Measurements from ENCODE around the gene ZCCHC24. TPM values are rescaled to one million over a fixed set of nuclear protein-coding genes. Genes with fewer than 3 reads are reported as not detected.

The ZCCHC24 gene
- 16.5 and 26.2 TPM in 2 replicates for total RNA-seq (2012; rRNA removed)

DNA sequence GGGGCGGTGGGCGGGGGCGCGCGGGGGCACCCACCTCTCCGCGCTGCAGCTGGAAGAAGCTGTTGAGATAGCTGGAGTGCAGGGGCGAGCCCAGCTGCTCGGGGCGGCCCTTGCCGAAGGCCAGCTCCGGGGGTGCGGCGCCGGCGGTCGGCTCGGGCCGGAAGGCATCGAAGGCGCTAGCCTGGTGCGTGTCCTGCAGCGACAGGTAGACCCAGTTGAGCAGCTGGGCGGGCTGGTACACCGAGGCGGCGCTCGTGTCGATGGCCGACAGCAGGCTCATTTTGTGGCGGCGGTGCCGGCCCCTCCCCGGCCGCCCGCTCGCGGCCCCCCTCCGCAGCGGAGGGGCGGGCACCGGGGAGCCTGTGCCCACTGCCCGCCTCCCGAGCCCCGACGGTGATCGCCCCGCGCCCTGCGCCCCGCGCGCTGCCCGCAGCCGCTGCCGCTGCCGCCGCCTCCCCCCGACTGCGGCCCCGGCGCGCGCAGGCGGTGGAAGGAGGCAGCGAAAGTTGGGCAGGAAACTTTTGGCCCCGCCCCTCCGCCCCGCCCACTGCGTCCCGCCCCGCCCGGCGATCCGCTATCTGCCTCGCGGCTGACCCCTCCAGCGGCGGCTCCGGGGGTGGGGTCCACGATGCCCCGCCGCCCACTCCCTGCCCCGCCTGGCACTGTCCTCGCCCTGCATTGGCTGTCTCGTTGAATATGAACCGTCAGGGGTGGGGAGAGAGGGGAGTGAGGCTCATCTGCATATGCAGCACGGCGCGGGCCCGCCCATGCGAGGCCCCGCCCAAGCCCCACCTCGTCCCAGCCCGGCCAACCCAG lies at the start of gene ZCCHC24:
ZCCHC24 (minus strand) TSS at position 464 of the 816 bp plus-strand sequence; CDS start at position 280, 184 bp downstream.
- no peaks in the 10 kb centered on the region for H3K27me3 ChIP-seq (ENCODE audit: control insufficient read depth, insufficient read depth, low read length)

DNA sequence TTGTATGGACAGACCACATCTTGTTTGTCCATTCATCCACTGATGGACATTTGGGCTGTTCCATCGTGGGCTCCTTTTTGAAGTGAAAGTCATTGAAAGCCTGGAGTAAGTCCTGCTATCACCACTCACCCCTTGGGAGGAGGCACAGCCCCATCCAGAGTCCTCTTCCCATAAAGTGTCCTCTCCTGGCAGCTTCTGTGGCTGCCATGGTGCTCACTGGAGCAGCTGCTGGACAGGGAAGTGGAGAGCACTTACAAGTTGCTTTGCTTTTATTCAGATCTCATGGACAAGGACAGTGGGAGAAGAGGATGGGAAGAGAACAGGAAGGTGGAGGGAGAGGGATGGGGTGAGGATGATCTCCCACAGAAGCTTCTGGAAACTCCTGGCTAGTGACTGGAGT lies 48.4 kb upstream of the ZCCHC24 start:
- no peak overlapping the region for H3K4me3 ChIP-seq (ENCODE audit: low read length)
- no peak overlapping the region for H3K4me2 ChIP-seq (ENCODE audit: low read length)
- H3K9ac ChIP-seq (ENCODE audit: low read depth, low read length), result no peak overlapping the region
- peaks cover 46% of the 10 kb centered on the region for H3K27me3 ChIP-seq (ENCODE audit: control insufficient read depth, insufficient read depth, low read length)
- H3K9me3 ChIP-seq (replicated peaks; ENCODE audit: low read length), result no peaks in the 10 kb centered on the region
- no peaks in the 10 kb centered on the region for H3K36me3 ChIP-seq (ENCODE audit: insufficient read depth, low read length)
- peaks cover 19% of the 10 kb centered on the region for H3K4me1 ChIP-seq (ENCODE audit: control insufficient read depth, insufficient read depth, low read length)

More for the DNA sequence above, at the start of gene ZCCHC24:
- H3K4me2 ChIP-seq (ENCODE audit: low read length), result peak within 1 kb of the TSS; percentile 82
- H3K9me3 ChIP-seq (replicated peaks; ENCODE audit: low read length), result no peaks in the 10 kb centered on the region
- H3K9ac ChIP-seq (ENCODE audit: low read depth, low read length), result peak within 1 kb of the TSS; percentile 85
- peaks cover 47% of the 10 kb centered on the region for H3K4me1 ChIP-seq (ENCODE audit: control insufficient read depth, insufficient read depth, low read length)
- H3K36me3 ChIP-seq (ENCODE audit: insufficient read depth, low read length), result no peaks in the 10 kb centered on the region
- peak within 1 kb of the TSS; percentile 82 for H3K4me3 ChIP-seq (ENCODE audit: low read length)

DNA sequence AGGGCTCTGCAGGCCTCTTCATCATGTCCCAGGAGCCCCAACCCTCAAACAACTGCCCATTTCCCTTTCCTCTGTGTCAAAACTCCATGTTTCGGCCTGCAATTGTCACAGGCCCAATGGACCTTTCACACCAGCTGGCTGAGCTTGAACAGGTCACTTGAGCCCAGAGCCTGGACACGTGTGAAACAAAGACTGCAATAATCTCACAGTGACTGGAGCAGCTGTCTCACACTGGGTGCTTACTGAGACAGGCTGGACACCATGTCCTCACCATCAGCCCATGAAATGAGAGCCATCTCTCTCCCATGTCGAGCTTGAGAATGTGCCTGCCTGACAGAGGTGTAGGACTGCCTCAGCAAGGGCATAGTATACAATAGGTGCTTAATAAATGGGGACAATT lies 47.4 kb upstream of the ZCCHC24 start:
- Histone ChIP-seq H3K9me3 (replicated peaks; ENCODE audit: low read length) (no peaks in the 10 kb centered on the region), H3K27me3 (ENCODE audit: control insufficient read depth, insufficient read depth, low read length) (peaks cover 40% of the 10 kb centered on the region)

GRCh38 chr10:79492256-79492655 lies 46.8 kb upstream of the ZCCHC24 start:
- no peaks in the 10 kb centered on the region for H3K9me3 ChIP-seq (replicated peaks; ENCODE audit: low read length)
- peaks cover 34% of the 10 kb centered on the region for H3K4me1 ChIP-seq (ENCODE audit: control insufficient read depth, insufficient read depth, low read length)
- H3K9ac ChIP-seq (ENCODE audit: low read depth, low read length), result no peak overlapping the region
- no peak overlapping the region for H3K4me3 ChIP-seq (ENCODE audit: low read length)
- peaks cover 35% of the 10 kb centered on the region for H3K27me3 ChIP-seq (ENCODE audit: control insufficient read depth, insufficient read depth, low read length)
- no peak overlapping the region for H3K4me2 ChIP-seq (ENCODE audit: low read length)
- no peaks in the 10 kb centered on the region for H3K36me3 ChIP-seq (ENCODE audit: insufficient read depth, low read length)

More for the DNA sequence above, 47.4 kb upstream of the ZCCHC24 start:
- Histone ChIP-seq H3K4me3 (ENCODE audit: low read length) (no peak overlapping the region), H3K9ac (ENCODE audit: low read depth, low read length) (no peak overlapping the region), H3K4me2 (ENCODE audit: low read length) (no peak overlapping the region), H3K4me1 (ENCODE audit: control insufficient read depth, insufficient read depth, low read length) (peaks cover 29% of the 10 kb centered on the region), H3K36me3 (ENCODE audit: insufficient read depth, low read length) (no peaks in the 10 kb centered on the region)

- Histone ChIP-seq H3K9me3 (replicated peaks; ENCODE audit: low read length) (no peaks in the 10 kb centered on the region), H3K36me3 (ENCODE audit: insufficient read depth, low read length) (no peaks in the 10 kb centered on the region), H3K9ac (ENCODE audit: low read depth, low read length) (no peak overlapping the region), H3K27me3 (ENCODE audit: control insufficient read depth, insufficient read depth, low read length) (peaks cover 25% of the 10 kb centered on the region), H3K4me2 (ENCODE audit: low read length) (no peak overlapping the region), H3K4me1 (ENCODE audit: control insufficient read depth, insufficient read depth, low read length) (peaks cover 34% of the 10 kb centered on the region), H3K4me3 (ENCODE audit: low read length) (no peak overlapping the region)
Observed at GRCh38 chr10:79491143-79491835, 45.9 kb upstream of the ZCCHC24 start.

DNA sequence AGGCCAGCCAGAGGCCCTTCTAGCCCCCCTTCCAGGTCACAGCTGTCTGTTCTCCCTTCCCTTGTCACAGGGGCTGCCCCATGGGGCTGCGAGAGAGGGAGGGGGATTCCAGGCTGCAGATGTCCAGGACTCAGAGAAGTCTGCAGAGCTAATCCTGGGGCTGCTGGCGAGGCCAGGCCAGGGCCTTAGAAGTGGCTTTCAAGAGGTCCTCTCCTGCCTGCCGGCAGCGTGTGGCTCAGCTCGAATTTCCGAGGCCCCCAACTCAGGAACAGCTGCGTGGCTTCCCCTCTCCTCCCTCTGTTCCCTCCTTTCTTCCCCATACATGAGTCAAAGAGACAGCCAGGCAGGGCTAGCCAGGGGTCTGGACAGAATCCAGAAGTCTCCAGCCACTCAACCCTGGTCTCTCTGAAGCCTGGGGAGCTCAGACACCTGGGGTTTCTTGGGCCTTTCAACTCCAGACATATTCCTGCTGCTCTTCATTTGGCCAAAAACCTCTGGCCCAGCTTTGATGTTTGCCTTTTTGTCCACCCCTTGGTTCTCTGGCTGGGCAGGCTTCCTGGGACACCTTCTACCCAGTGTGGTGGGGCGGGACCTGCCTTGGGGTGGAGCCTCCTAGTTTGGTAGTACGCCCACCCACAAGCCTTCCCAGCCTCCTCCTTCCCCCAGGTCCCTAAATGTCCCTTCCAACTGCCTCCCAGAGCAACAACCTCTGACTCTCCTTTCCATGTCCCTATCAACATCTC lies 45.1 kb upstream of the ZCCHC24 start:
- no peak overlapping the region for H3K4me2 ChIP-seq (ENCODE audit: low read length)
- H3K4me3 ChIP-seq (ENCODE audit: low read length), result no peak overlapping the region
- H3K9me3 ChIP-seq (replicated peaks; ENCODE audit: low read length), result no peaks in the 10 kb centered on the region
- peaks cover 20% of the 10 kb centered on the region for H3K27me3 ChIP-seq (ENCODE audit: control insufficient read depth, insufficient read depth, low read length)
- H3K4me1 ChIP-seq (ENCODE audit: control insufficient read depth, insufficient read depth, low read length), result peaks cover 34% of the 10 kb centered on the region
- no peaks in the 10 kb centered on the region for H3K36me3 ChIP-seq (ENCODE audit: insufficient read depth, low read length)
- H3K9ac ChIP-seq (ENCODE audit: low read depth, low read length), result no peak overlapping the region

DNA sequence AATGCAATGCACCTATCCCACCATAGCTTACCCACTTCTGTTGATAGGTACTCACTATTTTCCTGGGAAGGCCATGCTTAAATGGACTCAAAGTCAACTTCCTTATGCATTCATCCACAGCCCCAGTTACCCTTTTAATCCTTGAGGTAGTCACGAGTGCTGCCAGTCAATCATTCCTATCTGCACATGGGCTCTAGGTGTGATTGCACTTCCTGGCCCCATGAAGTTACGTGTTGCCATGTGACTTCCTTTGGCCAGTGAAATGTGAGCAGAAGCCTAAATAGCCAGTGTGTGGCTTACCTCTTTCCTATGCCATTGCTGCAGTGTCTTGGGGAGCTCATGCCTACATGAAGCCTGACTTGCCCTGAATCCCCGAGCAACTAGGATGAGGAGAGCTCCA lies 43.4 kb upstream of the ZCCHC24 start:
- Histone ChIP-seq H3K4me3 (ENCODE audit: low read length) (no peak overlapping the region), H3K9ac (ENCODE audit: low read depth, low read length) (no peak overlapping the region), H3K9me3 (replicated peaks; ENCODE audit: low read length) (no peaks in the 10 kb centered on the region), H3K36me3 (ENCODE audit: insufficient read depth, low read length) (no peaks in the 10 kb centered on the region), H3K4me2 (ENCODE audit: low read length) (peak overlapping the region; percentile 22), H3K4me1 (ENCODE audit: control insufficient read depth, insufficient read depth, low read length) (peaks cover 34% of the 10 kb centered on the region), H3K27me3 (ENCODE audit: control insufficient read depth, insufficient read depth, low read length) (peaks cover 3% of the 10 kb centered on the region)

DNA sequence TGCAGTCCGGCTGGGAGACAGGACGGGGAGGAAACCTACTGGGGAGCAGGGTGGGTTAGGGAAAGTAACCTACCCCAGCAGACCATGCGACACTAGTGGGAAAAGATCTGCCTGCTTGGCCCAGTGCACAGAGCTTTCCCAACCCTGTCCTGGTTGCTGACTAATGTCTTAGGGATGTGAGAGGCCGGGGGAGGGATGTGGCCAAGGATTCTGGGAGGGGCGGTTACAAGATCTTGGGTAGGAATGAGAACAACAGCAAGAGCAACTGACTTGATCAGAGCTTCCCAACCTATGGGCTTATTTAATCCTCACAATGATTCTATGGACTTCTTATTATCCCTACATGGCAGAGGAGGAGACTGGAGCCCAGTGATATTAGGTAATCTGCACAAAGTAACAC lies 42.9 kb upstream of the ZCCHC24 start:
- Histone ChIP-seq H3K9ac (ENCODE audit: low read depth, low read length) (no peak overlapping the region), H3K4me1 (ENCODE audit: control insufficient read depth, insufficient read depth, low read length) (peaks cover 34% of the 10 kb centered on the region), H3K27me3 (ENCODE audit: control insufficient read depth, insufficient read depth, low read length) (no peaks in the 10 kb centered on the region), H3K9me3 (replicated peaks; ENCODE audit: low read length) (no peaks in the 10 kb centered on the region), H3K36me3 (ENCODE audit: insufficient read depth, low read length) (no peaks in the 10 kb centered on the region), H3K4me3 (ENCODE audit: low read length) (no peak overlapping the region), H3K4me2 (ENCODE audit: low read length) (peak overlapping the region; percentile 30)

DNA sequence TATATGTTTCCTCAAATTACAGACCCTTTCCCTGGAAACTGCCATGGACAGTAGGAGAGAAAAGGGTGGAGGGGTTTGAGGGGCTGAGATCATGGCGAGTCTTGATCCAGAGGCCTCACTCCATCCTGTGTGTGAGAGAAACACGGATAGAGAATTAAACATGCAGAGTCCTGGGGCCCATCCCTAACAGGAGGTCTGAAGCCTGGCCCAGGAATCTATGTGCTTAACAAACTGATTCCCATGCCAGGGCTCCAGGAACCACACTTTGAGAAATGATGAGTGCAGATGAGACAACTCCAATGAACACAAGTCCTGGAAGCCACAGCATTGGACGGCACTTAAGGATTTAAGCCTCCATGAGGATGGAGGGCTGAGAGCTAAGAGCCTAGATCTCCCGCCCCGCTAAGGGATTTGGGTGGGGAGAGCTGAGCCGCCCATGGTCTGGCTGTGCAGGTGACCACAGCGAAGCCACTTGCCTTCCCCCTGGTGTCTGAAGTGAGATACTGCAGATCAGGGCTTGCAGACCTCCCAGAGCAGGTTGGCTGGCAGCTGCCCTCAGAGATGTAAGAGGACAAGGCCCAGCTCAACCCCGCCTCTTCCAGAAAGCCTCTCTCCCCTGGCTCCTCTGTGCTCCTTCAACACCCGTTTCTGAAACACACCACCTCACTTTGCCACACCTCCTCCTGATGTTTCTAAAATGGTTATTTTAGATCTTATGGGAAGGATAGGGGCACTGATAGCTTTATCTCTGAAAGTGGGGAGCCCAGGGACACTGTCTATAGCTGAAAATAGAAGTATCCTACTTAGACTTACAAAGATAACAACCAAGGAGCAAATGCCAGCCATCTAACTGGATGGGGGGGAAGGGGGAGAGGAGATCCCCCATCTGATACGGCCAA lies 42.1 kb upstream of the ZCCHC24 start:
- Histone ChIP-seq H3K4me2 (ENCODE audit: low read length) (peak overlapping the region; percentile 30), H3K36me3 (ENCODE audit: insufficient read depth, low read length) (no peaks in the 10 kb centered on the region), H3K4me3 (ENCODE audit: low read length) (no peak overlapping the region), H3K9ac (ENCODE audit: low read depth, low read length) (no peak overlapping the region), H3K9me3 (replicated peaks; ENCODE audit: low read length) (no peaks in the 10 kb centered on the region), H3K27me3 (ENCODE audit: control insufficient read depth, insufficient read depth, low read length) (no peaks in the 10 kb centered on the region), H3K4me1 (ENCODE audit: control insufficient read depth, insufficient read depth, low read length) (peaks cover 34% of the 10 kb centered on the region)

- H3K9me3 ChIP-seq (replicated peaks; ENCODE audit: low read length), result no peaks in the 10 kb centered on the region
- no peak overlapping the region for H3K9ac ChIP-seq (ENCODE audit: low read depth, low read length)
- peaks cover 19% of the 10 kb centered on the region for H3K4me1 ChIP-seq (ENCODE audit: control insufficient read depth, insufficient read depth, low read length)
- no peak overlapping the region for H3K4me3 ChIP-seq (ENCODE audit: low read length)
- H3K4me2 ChIP-seq (ENCODE audit: low read length), result no peak overlapping the region
- no peaks in the 10 kb centered on the region for H3K36me3 ChIP-seq (ENCODE audit: insufficient read depth, low read length)
- H3K27me3 ChIP-seq (ENCODE audit: control insufficient read depth, insufficient read depth, low read length), result no peaks in the 10 kb centered on the region
Observed at GRCh38 chr10:79484476-79484875, 39.1 kb upstream of the ZCCHC24 start.
